NCI-H1694 (cell line): Measurements from ENCODE around the gene MICALL2.

Source experiments
- DNase-seq: peaks from one replicate; lab custom pipeline; 2025; lab: John Stamatoyannopoulos, UW

The MICALL2 gene

DNA sequence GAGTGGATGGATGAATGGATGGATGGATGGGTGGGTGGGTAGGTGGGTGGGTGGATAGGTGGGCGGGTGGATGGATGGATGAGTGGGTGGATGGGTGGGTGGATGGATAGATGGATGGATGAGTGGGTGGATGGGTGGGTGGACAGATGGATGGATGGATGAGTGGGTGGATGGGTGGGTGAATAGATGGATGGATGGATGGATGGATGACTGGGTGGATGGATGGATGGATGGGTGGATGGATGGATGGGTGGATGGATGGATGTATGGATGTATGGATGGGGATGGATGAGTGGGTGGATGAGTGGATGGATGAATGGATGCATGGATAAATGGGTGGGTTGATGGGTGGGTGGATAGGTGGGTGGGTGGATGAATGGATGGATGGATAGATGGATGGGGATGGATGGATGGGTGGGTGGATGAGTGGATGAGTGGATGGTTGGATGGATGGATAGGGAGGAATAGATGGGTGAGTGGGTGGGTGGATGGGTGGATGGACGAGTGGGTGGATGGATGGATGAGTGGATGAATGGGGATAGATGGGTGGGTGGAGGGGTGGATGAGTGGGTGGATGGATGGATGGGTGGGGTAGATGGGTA lies 43.8 kb downstream of the MICALL2 start:
- DNase-seq: no peak

DNA sequence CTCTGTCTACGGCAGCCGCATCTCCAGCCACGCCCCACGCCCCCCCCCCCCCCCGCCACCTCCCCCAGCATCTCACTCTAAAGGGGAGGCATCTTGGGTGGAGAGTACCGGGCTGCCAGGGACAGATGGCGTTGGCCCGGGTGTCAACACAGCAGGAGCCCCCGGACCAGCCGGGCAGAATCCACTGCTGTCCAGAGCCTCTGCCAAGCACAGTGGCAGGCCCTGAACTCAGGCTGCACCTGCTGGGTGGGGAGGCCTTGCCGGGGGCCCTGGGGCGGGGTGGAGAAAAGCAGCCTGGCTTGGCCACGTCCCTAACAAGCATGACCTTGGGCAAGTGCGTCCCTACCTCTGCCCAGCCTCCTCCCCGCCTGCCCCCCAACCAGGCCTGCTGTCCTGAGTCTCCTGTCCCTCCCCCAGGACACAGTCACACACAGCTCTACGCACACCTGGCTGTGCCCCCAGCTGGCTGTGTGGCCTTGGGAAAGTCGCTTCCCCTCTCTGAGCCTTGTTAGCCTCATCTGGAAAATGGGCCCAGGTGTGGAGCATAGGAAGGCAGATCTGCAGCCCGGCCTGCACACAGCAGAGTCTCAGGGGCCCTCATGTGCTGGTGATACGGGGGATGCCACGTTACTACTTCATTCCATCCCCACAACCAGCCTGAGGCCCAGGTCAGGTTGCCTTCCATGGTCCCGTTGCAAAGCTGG lies 45.2 kb downstream of the MICALL2 start:
- DNase-seq: no peak

DNA sequence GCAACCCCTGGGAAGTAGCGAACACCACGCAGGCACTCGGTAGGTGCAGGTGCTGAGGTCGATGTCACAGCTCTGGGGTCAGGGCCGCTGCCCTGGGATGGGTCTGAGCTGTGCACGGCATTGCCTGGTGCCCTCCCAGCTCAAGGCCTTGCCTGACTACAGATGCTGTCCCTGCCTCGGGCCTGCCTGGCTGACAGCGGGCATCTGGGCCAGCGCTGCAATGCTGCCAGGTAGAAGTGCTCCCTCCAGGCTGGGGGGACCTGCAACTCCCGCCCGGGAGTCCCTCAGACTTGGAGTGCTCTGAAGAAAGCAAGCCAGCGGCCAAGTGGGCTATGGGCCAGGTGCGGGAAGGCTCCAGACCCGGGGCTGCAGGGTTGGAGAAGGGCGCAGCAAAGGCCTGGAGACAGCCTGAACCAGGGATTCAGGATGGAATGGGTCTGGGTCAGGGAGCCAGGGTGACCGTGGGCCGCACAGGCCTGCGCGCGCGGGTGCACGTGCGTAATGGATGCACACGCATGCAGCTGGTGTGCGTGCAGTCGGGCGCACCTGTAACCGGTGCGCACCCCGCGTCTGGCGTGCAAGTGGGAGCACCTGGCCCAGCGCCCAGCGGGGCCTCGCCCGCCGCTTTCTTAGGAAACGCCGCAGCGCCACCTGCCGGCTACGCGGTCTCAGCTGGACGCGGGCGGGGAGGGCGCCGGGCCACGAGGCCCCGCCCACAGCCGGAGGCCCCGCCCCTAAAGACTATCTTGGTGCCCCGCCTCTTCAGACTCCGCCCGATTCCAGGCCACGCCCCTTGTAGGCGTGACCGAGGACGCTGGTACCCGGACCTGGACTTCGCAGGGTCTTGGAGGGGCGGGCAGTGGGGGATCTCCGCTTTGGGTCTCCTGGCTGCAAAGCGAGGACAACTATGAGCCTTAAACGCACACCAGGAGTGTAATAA lies 46.7 kb downstream of the MICALL2 start:
- peak; percentile 61 for DNase-seq

DNA sequence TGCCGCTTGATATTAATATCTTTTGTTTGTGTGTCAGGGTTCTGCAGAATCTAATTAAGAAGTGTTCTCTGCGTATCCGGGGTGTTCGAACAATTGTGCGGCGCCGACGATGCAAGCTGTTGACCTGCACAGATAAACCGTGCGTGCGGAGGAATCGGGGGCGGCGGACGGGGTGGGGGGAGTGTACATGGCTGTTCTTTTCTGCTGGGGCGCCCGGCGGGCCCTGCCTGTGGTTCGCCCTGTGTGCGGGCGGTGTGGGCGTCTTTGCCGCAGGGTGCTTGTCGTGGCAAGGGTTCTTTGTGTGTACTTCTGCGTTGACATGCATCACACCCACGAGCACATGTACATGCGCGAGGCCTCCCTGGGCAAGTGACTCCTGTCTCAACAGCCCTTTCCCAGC lies 47.9 kb downstream of the MICALL2 start:
- no peak for DNase-seq

DNA sequence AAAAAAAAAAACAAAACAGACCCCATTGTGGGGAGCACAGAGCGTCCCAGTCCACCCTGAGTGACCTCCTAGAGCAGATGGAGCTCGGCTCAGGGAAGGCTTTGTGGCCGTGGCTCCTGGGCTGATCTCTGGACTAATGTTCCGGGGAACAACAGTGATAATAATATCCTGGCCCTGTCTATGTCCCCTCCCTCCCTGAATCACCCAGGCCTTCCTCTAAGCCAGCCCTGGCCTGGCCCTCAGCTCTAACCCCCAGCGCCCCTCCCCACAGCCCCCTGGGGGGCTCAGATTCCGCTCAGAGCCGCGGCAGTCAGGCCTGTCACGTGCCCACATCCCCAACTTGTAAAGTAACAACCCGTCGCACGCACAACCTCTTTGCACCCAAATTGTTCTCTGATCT lies 48.3 kb downstream of the MICALL2 start:
- DNase-seq: no peak

DNA sequence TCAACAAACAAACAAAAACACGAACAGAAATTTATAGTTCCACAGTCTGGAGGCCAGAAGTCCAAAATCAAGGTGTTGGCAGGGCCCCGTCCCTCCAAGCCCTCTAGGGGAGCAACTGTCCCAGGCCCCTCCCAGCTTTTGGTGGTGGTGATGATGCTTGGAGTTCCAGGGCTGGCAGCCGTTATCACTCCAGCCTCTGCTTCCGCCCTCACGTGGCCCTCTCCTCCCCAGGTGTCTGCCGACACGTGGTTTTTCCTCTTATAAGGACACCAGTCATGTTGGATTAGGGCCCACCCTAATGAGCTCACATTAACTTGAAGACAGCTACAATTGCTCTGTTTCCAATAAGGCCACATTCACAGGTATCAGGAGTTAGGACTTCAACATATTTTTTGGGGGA lies 49.7 kb downstream of the MICALL2 start:
- no peak for DNase-seq

DNA sequence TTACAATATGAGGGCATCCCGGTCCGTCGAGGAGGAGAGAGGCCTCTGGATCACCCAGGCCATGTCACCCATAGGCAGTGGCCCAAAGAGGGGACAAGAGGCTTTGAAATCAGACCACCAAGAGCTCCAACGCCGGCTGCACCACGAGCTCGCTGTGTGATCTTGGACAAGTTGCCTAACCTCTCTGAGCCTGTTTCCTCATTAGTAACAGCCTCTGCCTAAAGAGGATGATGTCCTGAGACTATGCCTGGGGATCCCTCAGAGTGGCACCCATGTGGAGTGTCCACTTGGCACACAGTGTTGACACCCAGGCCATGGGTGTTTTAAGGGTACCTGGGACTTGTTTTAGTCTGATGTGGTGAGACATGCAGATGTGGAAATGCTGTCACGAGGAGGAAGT lies 50.8 kb downstream of the MICALL2 start:
- no peak for DNase-seq

DNA sequence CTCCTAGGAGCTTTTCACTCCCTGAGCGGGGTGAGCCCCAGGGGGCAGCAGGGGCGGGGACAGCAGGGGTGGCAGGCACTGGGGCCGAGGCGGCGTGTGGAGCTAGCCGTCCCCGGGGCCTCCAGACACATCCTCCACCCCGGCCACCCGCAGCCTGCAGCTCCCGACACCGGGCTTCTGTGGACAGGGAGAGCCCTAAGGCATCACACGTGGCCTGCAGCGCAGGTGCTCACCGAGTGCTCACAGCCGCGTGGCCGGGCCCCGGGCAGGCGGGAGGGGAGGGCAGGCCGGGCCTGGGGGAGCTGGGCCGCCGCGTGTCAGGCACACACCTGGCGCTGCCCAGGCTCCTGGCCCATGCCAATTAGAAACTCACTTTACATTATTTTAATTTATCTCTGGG lies 51.4 kb downstream of the MICALL2 start:
- no peak for DNase-seq

DNA sequence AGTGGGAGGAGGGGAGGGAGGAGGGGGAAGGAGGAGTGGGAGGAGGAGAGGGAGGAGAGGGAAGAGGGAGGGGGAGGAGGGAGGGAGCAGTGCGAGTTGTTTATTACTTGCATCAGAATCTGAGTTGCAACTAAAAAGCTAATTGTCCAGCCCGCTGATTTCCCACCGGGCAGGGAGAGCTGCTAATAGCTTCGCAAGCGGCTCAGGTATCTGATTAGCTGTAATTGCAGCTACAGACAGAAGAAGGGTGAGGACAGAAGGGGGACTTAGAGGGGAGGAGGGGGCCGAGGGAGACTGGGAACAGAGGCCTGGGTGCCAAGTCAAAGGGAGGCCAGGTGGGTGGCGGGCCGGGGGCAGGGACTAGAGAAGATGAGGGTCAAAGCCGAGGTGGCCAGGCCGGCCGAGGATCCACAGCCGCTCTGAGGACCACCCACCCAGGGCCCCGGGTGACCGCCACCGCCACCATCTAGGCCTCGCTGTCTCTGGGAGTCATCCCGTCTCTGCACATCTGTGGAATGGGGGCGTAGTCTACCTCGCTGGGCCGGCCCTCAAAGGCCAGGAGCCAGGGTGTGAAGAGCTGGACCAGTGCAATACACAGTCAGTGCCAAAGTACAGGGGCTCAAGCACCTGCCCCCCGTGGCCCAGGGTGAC lies 54.2 kb downstream of the MICALL2 start:
- DNase-seq: no peak

DNA sequence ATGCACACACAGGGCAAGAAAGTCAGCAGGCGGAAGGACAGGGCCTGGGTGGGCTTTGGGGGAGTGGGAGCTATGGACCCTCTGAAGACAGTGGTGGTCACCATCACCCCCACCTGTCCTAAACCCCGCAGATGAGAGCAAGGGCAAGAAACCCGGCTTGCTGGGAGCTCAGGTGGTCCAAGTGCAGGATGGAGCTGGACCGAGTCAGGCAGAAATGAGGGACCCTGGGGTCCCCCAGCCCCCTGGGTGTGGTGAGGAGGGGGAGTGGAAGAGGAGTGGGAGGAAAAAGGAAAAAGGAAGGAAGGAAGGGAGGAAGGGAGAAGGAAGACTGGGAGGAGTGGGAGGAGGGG lies 54.8 kb downstream of the MICALL2 start:
- DNase-seq: no peak

DNA sequence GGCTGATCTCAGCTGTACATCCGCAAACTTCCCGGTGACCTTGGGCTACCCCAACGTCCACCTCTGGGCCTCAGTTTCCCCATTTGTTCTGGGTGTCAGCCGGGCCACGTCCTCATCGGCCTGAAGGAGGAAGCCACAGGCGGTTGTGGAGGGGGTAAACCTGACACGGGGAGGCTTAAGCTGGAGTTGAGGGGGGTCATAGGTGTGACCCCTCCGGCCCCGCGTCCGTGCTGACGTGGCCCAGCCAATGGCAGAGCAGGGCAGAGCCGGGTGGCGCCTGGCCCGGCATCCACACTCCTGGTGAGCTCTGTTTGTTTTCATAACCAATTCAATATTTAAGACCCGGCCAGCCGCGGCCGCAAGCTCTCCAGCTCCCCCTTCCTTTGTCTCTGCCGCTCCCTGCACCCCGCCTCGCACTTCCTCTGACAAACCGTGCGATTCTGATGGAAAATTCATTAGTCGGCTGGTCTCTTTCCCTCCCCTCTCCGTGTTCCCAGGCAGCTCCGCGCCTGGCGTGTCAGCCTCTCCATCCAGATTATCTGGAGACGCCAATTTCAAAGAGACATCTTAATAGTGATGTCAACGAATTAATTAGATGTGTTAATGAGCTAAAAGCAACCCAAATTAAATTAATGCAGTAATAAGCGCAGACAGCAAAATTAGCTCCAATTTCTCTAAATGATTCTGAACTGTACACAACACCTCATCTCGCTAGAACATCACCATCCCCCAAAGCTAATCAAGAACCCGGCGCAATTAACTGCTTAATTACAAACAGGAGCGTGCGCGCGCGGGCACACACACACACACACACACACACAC lies 55.4 kb downstream of the MICALL2 start:
- peak; percentile 30 for DNase-seq

DNA sequence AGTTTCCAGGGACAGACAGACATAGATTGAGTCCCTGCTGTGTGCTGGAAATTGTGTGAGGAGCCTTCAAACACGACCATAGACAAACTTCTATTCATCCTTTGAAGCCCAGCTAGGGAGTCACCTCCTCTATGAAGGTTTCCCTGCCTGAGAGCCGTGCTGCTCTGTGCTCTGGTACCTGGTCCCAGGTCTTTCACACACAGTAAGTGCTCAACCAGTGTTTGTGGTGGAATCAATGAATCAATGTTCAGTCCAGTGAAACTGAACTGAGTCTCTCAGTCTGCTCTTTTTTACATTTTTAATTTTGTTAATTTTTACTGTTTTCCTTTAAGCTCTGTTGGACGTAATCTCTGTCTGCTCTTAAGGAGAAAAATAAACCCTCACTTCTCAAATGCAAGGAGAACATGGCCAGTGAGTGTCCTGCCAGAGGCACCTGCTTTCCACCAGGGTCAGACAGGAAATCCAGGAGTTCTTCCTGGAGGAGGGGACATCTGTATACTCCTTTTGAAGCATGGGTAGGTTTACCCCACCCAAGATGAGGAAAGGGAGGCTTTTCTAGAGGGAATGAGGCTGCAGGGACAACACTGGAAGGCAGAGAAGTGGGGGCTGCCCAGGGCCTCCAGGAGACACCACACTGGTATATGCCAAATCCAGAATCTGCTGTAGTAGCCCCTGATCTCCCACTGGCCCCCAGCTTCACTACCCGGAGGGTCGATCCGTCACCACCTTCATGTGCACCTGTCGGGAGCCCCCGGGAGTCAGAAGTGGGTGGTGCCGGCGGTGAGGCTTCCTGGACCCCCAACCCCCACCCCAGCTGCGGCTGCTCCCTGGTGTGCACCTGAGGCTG lies 56.3 kb downstream of the MICALL2 start:
- no peak for DNase-seq

DNA sequence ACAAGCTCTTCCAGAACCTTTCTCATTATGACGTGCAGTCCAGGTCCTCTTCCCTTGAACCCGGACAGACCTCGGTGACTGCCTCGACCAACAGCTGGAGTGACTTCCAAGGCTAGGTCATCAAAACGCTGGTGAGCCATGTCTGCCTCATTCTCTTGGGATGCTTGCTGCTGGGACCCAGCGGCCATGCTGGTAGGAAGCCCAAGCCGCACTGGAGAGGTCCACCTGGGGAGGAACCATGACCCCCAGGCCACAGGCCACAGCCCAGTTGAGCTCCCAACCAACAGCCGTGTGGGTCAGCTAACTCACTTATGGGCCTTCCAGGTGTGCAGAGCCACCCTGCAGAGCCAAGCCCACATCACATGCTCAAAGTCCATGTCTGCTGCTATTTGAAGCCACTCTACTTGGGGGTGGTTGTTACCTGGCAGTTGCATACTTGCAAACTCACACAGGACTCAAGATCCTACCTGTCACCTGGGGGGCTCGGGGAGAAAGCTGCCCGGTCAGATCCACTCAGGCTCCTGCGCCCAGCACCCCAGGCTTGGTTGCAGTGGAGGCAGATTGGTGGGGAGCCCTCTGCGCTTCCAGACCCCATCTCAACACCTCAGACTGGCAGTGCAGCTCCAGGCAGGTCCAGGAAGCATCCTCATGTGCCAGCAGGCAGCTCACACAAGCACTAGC lies 57.0 kb downstream of the MICALL2 start:
- DNase-seq: no peak

DNA sequence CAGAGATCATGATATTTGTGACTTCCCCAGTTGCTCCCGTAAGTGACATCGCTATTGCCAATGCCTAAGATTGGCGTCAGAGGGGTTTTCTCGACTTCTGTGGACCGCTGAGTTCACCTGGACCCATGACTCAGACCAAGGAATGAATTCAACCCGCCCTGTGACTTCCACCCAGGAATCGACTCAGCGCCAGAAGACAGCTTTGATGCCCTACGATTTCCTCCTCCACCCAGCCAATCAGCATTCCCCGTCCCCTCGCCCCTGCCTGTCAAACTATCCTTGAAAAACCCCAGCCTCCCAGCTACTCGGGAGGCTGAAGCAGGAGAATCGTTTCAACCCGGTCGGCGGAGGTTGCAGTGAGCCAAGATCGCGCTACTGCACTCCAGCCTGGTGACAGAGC lies 58.3 kb downstream of the MICALL2 start:
- DNase-seq: no peak

DNA sequence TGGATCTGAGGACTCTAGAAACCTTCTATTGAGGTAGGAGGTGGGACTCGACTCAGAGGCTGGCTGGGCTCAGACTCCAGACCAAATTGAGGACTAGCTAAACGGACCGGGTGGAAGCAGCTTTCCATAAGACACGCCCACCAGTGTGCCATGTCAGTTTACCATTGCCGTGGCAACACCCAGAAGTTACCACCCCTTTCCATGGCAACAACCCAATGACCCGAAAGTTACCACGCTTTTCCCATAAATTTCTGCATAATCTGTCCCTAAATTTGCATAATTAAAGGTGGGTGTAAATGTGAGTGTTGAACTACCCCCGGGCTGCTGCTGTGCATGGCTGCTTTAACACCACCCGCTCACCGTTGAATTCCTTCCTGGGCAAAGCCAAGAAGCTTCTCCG lies 58.9 kb downstream of the MICALL2 start:
- no peak for DNase-seq

DNA sequence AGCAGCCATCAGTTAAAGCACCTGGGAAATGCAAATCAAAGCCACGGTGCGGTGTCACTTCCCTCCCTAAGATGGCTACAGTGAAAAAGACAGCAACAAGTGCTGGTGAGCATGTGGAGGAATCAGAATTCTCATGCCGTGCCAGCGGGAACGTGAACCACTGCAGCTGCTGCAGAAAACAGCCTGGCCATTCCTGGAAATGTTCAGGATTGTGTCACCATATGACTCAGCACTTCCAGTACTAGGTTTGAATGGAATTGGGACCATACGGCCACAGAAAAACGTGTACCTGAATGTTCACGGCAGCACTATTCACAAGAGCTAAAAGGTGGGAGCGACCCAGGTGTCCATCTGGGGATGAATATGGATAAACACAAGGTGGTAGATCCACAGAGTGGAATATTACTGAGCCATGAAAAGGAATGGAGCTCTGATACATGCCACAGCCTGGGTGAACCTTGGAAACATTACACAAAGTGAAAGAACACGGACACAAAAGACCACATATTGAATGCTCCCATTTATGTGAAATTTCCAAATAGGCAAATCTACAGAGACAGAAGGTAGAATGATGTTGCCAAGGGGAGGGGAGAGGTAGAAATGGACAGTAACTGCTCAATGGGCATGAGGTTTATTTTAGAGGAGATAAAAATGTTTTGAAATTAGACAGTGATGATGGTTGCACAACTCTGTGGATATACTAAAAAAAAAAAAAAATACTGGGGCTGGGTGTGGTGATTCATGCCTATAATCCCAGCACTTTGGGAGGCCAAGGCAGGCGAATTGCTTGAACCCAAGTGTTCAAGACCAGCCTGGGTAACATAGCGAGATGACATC lies 61.6 kb downstream of the MICALL2 start:
- no peak for DNase-seq

DNA sequence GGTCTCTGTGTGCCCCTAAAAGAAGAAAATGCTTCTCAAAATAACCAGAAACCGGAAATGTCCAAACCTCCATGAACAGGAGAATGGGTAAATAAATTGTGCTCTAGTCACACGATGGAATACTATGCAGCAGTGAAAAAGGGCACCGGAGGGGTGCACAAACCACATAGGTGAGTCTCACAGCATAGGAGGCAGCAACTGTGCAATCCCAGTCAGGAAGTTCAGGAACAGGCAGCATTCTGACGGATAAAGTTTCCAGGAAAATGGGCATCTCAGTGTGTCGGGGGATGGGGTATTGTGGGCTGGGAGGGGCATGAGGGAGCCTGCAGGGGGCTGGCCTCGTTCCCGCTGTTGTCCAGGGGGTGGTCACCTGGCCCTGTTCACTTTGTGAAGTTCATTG lies 63.1 kb downstream of the MICALL2 start:
- DNase-seq: no peak

DNA sequence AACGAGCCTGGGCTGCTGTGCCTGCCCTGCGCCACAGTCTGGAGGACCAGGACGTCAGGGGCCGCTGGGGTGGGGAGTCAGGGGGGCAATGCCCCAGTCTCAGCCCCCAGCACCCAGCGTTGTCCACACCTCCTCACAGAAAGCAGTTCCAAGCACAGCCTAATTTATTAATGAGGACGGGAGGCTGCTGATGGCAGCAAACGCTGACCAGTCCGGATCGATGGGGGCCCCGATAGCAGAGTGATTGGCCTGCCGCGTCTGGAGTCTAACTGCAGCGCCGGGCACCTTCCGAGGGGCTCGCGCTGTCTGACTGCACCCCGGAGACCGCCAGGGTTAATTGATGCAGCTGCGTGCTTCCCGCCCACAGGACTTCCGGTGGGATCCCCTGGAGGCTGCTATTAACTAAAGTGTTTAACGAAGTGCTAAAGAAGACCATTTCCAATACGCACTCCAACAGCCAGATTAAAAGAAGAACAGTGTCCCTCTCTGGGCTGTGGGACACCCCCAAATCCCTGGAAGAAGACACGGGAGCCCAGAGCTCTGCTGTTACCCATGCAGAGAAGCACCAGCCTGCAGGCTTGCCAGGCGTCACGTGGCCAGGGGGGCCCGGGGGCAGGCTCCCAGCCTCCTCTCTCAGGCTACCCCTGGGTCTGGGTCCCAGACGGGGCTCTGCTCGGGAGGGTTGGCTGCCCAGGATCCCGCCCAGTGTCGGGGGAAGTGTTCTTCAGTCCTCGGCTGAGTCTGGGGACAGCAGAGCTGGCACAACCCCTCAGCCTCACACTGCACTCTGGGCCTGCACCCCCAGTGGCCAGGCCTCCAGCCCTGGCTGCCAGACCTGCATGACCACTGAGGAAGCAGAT lies 63.8 kb downstream of the MICALL2 start:
- no peak for DNase-seq
